Suprapubic skin (tissue), 4 donors: Measurements from ENCODE around the gene TTC13. TPM values are rescaled to one million over a fixed set of nuclear protein-coding genes. Genes with fewer than 3 reads are reported as not detected.

Experiments
- DNase-seq, 2 donors: peaks; one replicate each; pipeline ENCODE4 v3.0.0-alpha.2; 2019; ENCODE audit warnings: low spot score in 2 of 2
- H3K27ac ChIP-seq: fragments of 200-600 bp; sonication (generic); one replicate; pipeline ENCODE4 v1.5.1; 2019
- H3K27me3 ChIP-seq: fragments of 200-600 bp; sonication (generic); one replicate; pipeline ENCODE4 v1.5.1; 2019
- H3K36me3 ChIP-seq: fragments of 200-600 bp; sonication (generic); one replicate; pipeline ENCODE4 v1.5.1; 2019
- H3K4me1 ChIP-seq: fragments of 200-600 bp; sonication (generic); one replicate; pipeline ENCODE4 v1.5.1; 2019
- H3K4me3 ChIP-seq: fragments of 200-600 bp; sonication (generic); one replicate; pipeline ENCODE4 v1.5.1; 2019; ENCODE audit warnings: mild to moderate bottlenecking
- H3K9me3 ChIP-seq: fragments of 200-600 bp; sonication (generic); one replicate; pipeline ENCODE4 v1.5.1; 2019
- CTCF ChIP-seq, 2 donors: fragments of 200-600 bp in 1 of 2; fragments of 450-650 bp in 1 of 2; sonication (generic) in 1 of 2; IDR thresholded peaks; one replicate each; pipeline ENCODE4 v1.5.1; 2016 to 2019; ENCODE audit warnings: antibody characterized with exemption in 2 of 2, mild to moderate bottlenecking in 1 of 2, moderate library complexity in 1 of 2
- EP300 ChIP-seq: sonication (generic); formaldehyde crosslinking; IDR thresholded peaks from one replicate; pipeline ENCODE4 v1.6.1; 2017; ENCODE audit warnings: antibody characterized with exemption
- POLR2A ChIP-seq, 2 donors: fragments of 450-650 bp; IDR thresholded peaks; one replicate each; pipeline ENCODE4 v1.6.1; 2017; ENCODE audit warnings: antibody characterized with exemption in 2 of 2, mild to moderate bottlenecking in 2 of 2, moderate library complexity in 2 of 2
- POLR2AphosphoS5 ChIP-seq, 3 donors: sonication (generic); formaldehyde crosslinking; IDR thresholded peaks; one replicate each; pipeline ENCODE4 v1.6.1; 2017; ENCODE audit warnings: antibody characterized with exemption in 3 of 3
- WGBS: methylation state at CpG from one replicate; pipeline ENCODE4 v1.1.5; 2018; 5-methylcytosine and 5-hydroxymethylcytosine counted together
- total RNA-seq, 4 donors: library from RNA; depleted of rRNA; stranded (reverse); fragments of >200 nt; gene quantifications; one replicate each; pipeline ENCODE4 v1.1.0, GENCODE V29; 2016

The TTC13 gene
- total RNA-seq, 4 donors from 2014 or later = 16.5 to 41.2 (median 19.2) TPM

GRCh38 chr1:230868736-230869385 lies 109.8 kb downstream of the TTC13 start:
- DNase-seq = peak in 1 of 2 donors; percentile 82
- Histone ChIP-seq H3K27me3 (no peaks in the 10 kb centered on the region), H3K27ac (peak overlapping the region; percentile 79), H3K4me1 (peaks cover 43% of the 10 kb centered on the region), H3K4me3 (peak overlapping the region; percentile 80), H3K9me3 (no peaks in the 10 kb centered on the region), H3K36me3 (no peaks in the 10 kb centered on the region)
- TF ChIP-seq POLR2AphosphoS5 (IDR thresholded peaks at IDR 0.05) (no peak), EP300 (no peak), CTCF (IDR thresholded peaks at IDR 0.05) (no peak), POLR2A (IDR thresholded peaks at IDR 0.05) (no peak)
- WGBS = 5% methylated on average over 20 of the region's 40 CpGs

GRCh38 chr1:230867903-230868735 lies 110.5 kb downstream of the TTC13 start, which contains the start of gene C1orf198:
TSS of gene C1orf198 (minus strand) at chr1:230868521. CDS start at chr1:230868512, 9 bp downstream.
- peak within 1 kb of the TSS; percentile 79 for H3K27ac ChIP-seq
- peaks cover 51% of the 10 kb centered on the region for H3K4me1 ChIP-seq
- 1% methylated on average over 16 of the region's 96 CpGs for WGBS
- H3K9me3 ChIP-seq = no peaks in the 10 kb centered on the region
- no peaks in the 10 kb centered on the region for H3K36me3 ChIP-seq
- peak within 1 kb of the TSS; percentile 80 for H3K4me3 ChIP-seq
- no peaks in the 10 kb centered on the region for H3K27me3 ChIP-seq
- peak in 1 of 2 donors; percentile 73 for DNase-seq
- TF ChIP-seq POLR2AphosphoS5 (IDR thresholded peaks at IDR 0.05) (peak in 1 of 3 donors; percentile 35), POLR2A (IDR thresholded peaks at IDR 0.05) (peak in 1 of 2 donors; percentile 38), CTCF (IDR thresholded peaks at IDR 0.05) (no peak), EP300 (no peak)

- Histone ChIP-seq H3K27ac (peak overlapping the region; percentile 79), H3K4me1 (peaks cover 56% of the 10 kb centered on the region), H3K9me3 (no peaks in the 10 kb centered on the region), H3K4me3 (peak overlapping the region; percentile 80), H3K36me3 (no peaks in the 10 kb centered on the region), H3K27me3 (no peaks in the 10 kb centered on the region)
- TF ChIP-seq CTCF (IDR thresholded peaks at IDR 0.05) = no peak
- no peak for TF ChIP-seq POLR2AphosphoS5 (IDR thresholded peaks at IDR 0.05)
- no peak for TF ChIP-seq EP300
- TF ChIP-seq POLR2A (IDR thresholded peaks at IDR 0.05) = no peak
- DNase-seq = no peak
- 20% methylated on average over 17 of the region's 17 CpGs for WGBS
These were observed 111.4 kb downstream of the TTC13 start for GRCh38 chr1:230867101-230867902.

GRCh38 chr1:230866171-230867070 lies 112.2 kb downstream of the TTC13 start:
- H3K4me1 ChIP-seq = peaks cover 62% of the 10 kb centered on the region
- TF ChIP-seq EP300 = no peak
- TF ChIP-seq CTCF (IDR thresholded peaks at IDR 0.05) = no peak
- no peak for TF ChIP-seq POLR2AphosphoS5 (IDR thresholded peaks at IDR 0.05)
- DNase-seq = no peak
- 48% methylated on average over 9 of the region's 9 CpGs for WGBS
- no peaks in the 10 kb centered on the region for H3K27me3 ChIP-seq
- no peaks in the 10 kb centered on the region for H3K36me3 ChIP-seq
- H3K9me3 ChIP-seq = no peaks in the 10 kb centered on the region
- peak overlapping the region; percentile 79 for H3K27ac ChIP-seq
- peak overlapping the region; percentile 80 for H3K4me3 ChIP-seq
